ENCODE results near the gene OSBP2.

The OSBP2 gene

DNA sequence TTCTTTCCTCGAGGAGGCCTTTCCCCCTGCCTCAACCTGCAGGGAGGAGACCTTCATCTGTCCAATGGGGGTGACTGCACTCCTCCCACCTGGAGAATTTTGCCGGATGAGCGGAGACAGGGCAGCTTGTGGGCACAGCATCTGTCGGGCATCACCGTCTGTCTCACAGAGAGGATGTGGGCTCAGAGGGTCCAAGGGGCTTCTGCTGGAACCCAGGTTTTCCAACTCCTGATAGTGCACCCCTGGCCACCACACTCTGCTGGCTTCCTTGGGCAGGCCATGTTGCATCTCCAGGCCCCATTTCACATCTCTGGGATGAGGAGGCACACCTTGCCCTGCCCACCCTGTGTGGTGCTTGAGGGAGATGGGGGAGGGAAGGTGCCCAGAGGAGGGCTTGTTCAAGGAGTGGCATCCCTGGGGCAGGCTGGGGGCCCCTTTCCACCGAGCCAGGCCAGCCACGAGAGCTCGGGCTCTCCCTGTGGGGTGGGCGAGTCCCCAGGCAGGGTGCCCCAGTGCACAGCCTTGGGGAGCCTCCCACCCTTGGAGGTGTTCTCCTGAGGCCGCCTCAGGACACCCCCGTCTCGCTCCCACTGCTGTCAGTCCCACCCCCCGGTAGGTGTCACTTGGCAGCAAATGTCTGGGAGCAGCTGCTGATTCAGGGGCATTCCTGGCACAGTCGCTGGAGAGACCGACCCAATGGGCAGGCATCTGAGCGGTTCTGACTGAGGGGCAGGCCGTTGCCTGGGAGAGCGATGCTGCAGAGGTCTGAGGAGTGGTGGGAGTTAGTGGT, 189.7 kb downstream of the OSBP2 start:
- H4K20me1 ChIP-seq (ENCODE audit: insufficient read depth, low read length): no peaks in the 10 kb centered on the region
- TF ChIP-seq, protein P1, sequence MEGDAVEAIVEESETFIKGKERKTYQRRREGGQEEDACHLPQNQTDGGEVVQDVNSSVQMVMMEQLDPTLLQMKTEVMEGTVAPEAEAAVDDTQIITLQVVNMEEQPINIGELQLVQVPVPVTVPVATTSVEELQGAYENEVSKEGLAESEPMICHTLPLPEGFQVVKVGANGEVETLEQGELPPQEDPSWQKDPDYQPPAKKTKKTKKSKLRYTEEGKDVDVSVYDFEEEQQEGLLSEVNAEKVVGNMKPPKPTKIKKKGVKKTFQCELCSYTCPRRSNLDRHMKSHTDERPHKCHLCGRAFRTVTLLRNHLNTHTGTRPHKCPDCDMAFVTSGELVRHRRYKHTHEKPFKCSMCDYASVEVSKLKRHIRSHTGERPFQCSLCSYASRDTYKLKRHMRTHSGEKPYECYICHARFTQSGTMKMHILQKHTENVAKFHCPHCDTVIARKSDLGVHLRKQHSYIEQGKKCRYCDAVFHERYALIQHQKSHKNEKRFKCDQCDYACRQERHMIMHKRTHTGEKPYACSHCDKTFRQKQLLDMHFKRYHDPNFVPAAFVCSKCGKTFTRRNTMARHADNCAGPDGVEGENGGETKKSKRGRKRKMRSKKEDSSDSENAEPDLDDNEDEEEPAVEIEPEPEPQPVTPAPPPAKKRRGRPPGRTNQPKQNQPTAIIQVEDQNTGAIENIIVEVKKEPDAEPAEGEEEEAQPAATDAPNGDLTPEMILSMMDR (IDR thresholded peaks at IDR 0.05; ENCODE audit: low read depth, low read length): no peak
- no peak for TF ChIP-seq EZH2phosphoT487 (IDR thresholded peaks at IDR 0.05; ENCODE audit: low read depth)
- no peak overlapping the region for H3K4me3 ChIP-seq (ENCODE audit: low read length)
- H3K4me1 ChIP-seq (ENCODE audit: low read length): no peaks in the 10 kb centered on the region
- H3K36me3 ChIP-seq (replicated peaks; ENCODE audit: low read depth, low read length): no peaks in the 10 kb centered on the region
- H3K9me3 ChIP-seq (ENCODE audit: insufficient read depth, low read length): no peaks in the 10 kb centered on the region
- no peaks in the 10 kb centered on the region for H3K27me3 ChIP-seq (ENCODE audit: low read depth, low read length)
- no peak overlapping the region for H2AFZ ChIP-seq (ENCODE audit: low read depth, low read length)
- no peaks in the 10 kb centered on the region for H3K79me2 ChIP-seq (ENCODE audit: low read length)
- no peak overlapping the region for H3K9ac ChIP-seq (ENCODE audit: low read length)
- H3K4me2 ChIP-seq (ENCODE audit: low read length): no peak overlapping the region
- H3K27ac ChIP-seq (ENCODE audit: low read length): no peak overlapping the region

DNA sequence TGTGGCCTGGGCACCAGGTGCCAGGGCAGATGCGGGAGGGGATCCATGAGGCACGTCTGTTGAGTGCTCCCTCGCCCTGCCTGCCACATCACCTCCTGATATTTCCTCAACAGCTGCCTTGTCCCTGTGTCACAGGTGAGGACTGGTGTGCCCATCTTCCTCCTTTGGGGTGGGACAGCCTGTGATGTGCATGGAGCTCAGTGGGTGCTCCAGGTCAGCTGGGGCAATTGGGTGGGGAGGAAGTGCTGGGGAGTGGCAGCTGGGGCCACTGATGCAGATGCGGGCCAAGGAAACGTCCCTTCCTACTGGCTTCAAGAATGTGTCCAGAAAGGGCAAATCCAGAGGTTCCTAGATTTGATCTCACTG, 190.3 kb downstream of the OSBP2 start:
- H3K36me3 ChIP-seq (replicated peaks; ENCODE audit: low read depth, low read length): no peaks in the 10 kb centered on the region
- no peaks in the 10 kb centered on the region for H3K27me3 ChIP-seq (ENCODE audit: low read depth, low read length)
- H3K4me1 ChIP-seq (ENCODE audit: low read length): no peaks in the 10 kb centered on the region
- H3K79me2 ChIP-seq (ENCODE audit: low read length): no peaks in the 10 kb centered on the region
- no peaks in the 10 kb centered on the region for H3K9me3 ChIP-seq (ENCODE audit: insufficient read depth, low read length)
- no peak for TF ChIP-seq EZH2phosphoT487 (IDR thresholded peaks at IDR 0.05; ENCODE audit: low read depth)
- TF ChIP-seq, protein P1 (IDR thresholded peaks at IDR 0.05; ENCODE audit: low read depth, low read length): no peak
- no peak overlapping the region for H3K4me2 ChIP-seq (ENCODE audit: low read length)
- no peak overlapping the region for H3K4me3 ChIP-seq (ENCODE audit: low read length)
- H3K9ac ChIP-seq (ENCODE audit: low read length): no peak overlapping the region
- H3K27ac ChIP-seq (ENCODE audit: low read length): no peak overlapping the region
- no peaks in the 10 kb centered on the region for H4K20me1 ChIP-seq (ENCODE audit: insufficient read depth, low read length)
- no peak overlapping the region for H2AFZ ChIP-seq (ENCODE audit: low read depth, low read length)

DNA sequence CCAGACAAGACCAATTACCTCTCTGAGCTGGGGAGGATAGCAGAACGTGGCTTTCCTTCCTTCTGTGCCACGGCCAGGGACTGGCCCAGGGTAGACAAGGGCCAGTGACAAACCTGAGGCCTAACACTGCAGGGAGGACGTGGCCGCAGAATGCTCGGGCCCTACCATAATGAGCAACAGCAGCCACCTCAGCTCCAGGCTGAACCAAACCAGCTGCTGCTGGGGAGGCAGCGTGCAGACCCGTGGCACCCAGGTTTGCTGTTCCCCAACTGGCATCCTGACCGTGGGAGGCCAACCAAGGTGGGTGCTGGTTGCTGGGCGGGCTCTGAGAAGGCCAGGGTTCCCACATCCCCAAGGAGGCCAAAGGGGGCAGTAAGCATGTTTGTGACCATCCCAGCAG, 190.9 kb downstream of the OSBP2 start:
- Histone ChIP-seq H3K4me1 (ENCODE audit: low read length) (no peaks in the 10 kb centered on the region), H3K4me2 (ENCODE audit: low read length) (no peak overlapping the region), H3K27me3 (ENCODE audit: low read depth, low read length) (no peaks in the 10 kb centered on the region), H3K79me2 (ENCODE audit: low read length) (no peaks in the 10 kb centered on the region), H3K9ac (ENCODE audit: low read length) (no peak overlapping the region), H3K4me3 (ENCODE audit: low read length) (no peak overlapping the region), H3K27ac (ENCODE audit: low read length) (no peak overlapping the region), H3K9me3 (ENCODE audit: insufficient read depth, low read length) (no peaks in the 10 kb centered on the region), H4K20me1 (ENCODE audit: insufficient read depth, low read length) (no peaks in the 10 kb centered on the region), H3K36me3 (replicated peaks; ENCODE audit: low read depth, low read length) (no peaks in the 10 kb centered on the region), H2AFZ (ENCODE audit: low read depth, low read length) (no peak overlapping the region)
- no peak for TF ChIP-seq EZH2phosphoT487 (IDR thresholded peaks at IDR 0.05; ENCODE audit: low read depth)
- TF ChIP-seq, protein P1 (IDR thresholded peaks at IDR 0.05; ENCODE audit: low read depth, low read length): no peak

DNA sequence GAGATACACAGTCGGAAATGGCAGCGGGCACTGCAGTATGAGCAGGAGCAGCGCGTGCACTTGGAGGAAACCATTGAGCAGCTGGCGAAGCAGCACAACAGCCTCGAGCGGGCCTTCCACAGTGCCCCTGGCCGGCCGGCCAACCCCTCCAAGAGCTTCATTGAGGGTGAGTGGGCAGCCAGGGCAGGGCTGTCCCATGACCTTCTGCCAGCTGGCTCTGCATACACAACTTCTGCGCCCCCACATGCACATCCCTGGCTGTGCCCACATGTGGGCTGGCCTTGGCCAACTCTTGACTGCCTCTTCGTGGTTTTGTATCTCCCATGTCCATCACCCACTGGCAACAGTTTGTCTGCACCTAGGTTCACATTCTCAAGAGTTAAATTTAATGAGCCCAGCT, 192.8 kb downstream of the OSBP2 start:
- Histone ChIP-seq H3K9me3 (ENCODE audit: insufficient read depth, low read length) (no peaks in the 10 kb centered on the region), H3K79me2 (ENCODE audit: low read length) (no peaks in the 10 kb centered on the region), H3K4me2 (ENCODE audit: low read length) (no peak overlapping the region), H2AFZ (ENCODE audit: low read depth, low read length) (no peak overlapping the region), H3K4me1 (ENCODE audit: low read length) (no peaks in the 10 kb centered on the region), H3K27me3 (ENCODE audit: low read depth, low read length) (no peaks in the 10 kb centered on the region), H3K27ac (ENCODE audit: low read length) (no peak overlapping the region), H3K9ac (ENCODE audit: low read length) (no peak overlapping the region), H3K4me3 (ENCODE audit: low read length) (no peak overlapping the region), H3K36me3 (replicated peaks; ENCODE audit: low read depth, low read length) (no peaks in the 10 kb centered on the region), H4K20me1 (ENCODE audit: insufficient read depth, low read length) (no peaks in the 10 kb centered on the region)
- TF ChIP-seq, protein P1 (IDR thresholded peaks at IDR 0.05; ENCODE audit: low read depth, low read length): no peak
- TF ChIP-seq EZH2phosphoT487 (IDR thresholded peaks at IDR 0.05; ENCODE audit: low read depth): no peak

All from OCI-LY3 (cell line).